CD14-positive monocyte (primary cell): ENCODE results near the gene KIF1B. TPM values are rescaled to one million over a fixed set of nuclear protein-coding genes. Genes with fewer than 3 reads are reported as not detected.

ENCODE experiments used
- DNase-seq, 3 donors: peaks; one replicate each; pipeline ENCODE4 v3.0.0-alpha.2; 2011 to 2022
- H2AFZ ChIP-seq: 2 replicates; pipeline ENCODE4 v1.6.0; 2012; ENCODE audit warnings: mild to moderate bottlenecking, low read depth, low read length, inconsistent platforms; ENCODE audit not compliant: insufficient read depth, poor library complexity, severe bottlenecking
- H3K27ac ChIP-seq, 2 donors: 1 replicate in 1 of 2; 2 replicates in 1 of 2; pipeline ENCODE4 v1.5.1; 2012 to 2013; ENCODE audit warnings: low read length in 2 of 2, control low read depth in 1 of 2, inconsistent platforms in 1 of 2, low read depth in 1 of 2, mild to moderate bottlenecking in 1 of 2
- H3K27me3 ChIP-seq, 2 donors: one replicate each; pipeline versions ENCODE4 v1.6.0 to v1.6.1; 2011 to 2013; ENCODE audit warnings: low read length in 2 of 2; ENCODE audit not compliant: control insufficient read depth in 2 of 2, insufficient read depth in 2 of 2
- H3K36me3 ChIP-seq, 2 donors: replicated peaks in 1 of 2; 1 replicate in 1 of 2; 2 replicates in 1 of 2; pipeline versions ENCODE4 v1.5.1 to v1.6.1; 2012 to 2013; ENCODE audit warnings: low read length in 2 of 2, control low read depth in 1 of 2, inconsistent platforms in 1 of 2, mild to moderate bottlenecking in 1 of 2; ENCODE audit not compliant: insufficient read depth in 2 of 2, control insufficient read depth in 1 of 2
- H3K4me1 ChIP-seq, 2 donors: 1 replicate in 1 of 2; 2 replicates in 1 of 2; pipeline versions ENCODE4 v1.5.1 to v1.6.1; 2012 to 2013; ENCODE audit warnings: low read length in 2 of 2, control low read depth in 1 of 2, inconsistent platforms in 1 of 2, mild to moderate bottlenecking in 1 of 2, moderate library complexity in 1 of 2; ENCODE audit not compliant: insufficient read depth in 2 of 2, control insufficient read depth in 1 of 2
- H3K4me2 ChIP-seq: replicated peaks from 2 replicates; pipeline ENCODE3; 2012; ENCODE audit warnings: low read length, moderate library complexity, mild to moderate bottlenecking; ENCODE audit not compliant: poor library complexity, severe bottlenecking; ENCODE audit errors: extremely low read depth
- H3K4me3 ChIP-seq, 3 experiments: fragments of 200-600 bp in 1 of 3; sonication (generic) in 1 of 3; replicated peaks in 1 of 3; 1 replicate in 2 of 3; 2 replicates in 1 of 3; pipeline ENCODE4 v1.5.1; 2011 to 2013; ENCODE audit warnings: low read length in 3 of 3, mild to moderate bottlenecking in 3 of 3, control low read depth in 2 of 3, low read depth in 2 of 3, inconsistent platforms in 1 of 3, moderate library complexity in 1 of 3
- H3K79me2 ChIP-seq: 2 replicates; pipeline ENCODE4 v1.6.0; 2012; ENCODE audit warnings: mild to moderate bottlenecking, control low read depth, inconsistent platforms, low read length, moderate library complexity; ENCODE audit not compliant: insufficient read depth
- H3K9ac ChIP-seq: 2 replicates; pipeline ENCODE4 v1.6.0; 2017; ENCODE audit warnings: low read length, mild to moderate bottlenecking; ENCODE audit not compliant: insufficient read depth, poor library complexity, severe bottlenecking
- H3K9me3 ChIP-seq, 2 donors: replicated peaks in 1 of 2; 1 replicate in 1 of 2; 2 replicates in 1 of 2; pipeline versions ENCODE4 v1.5.1 to v1.6.1; 2012 to 2013; ENCODE audit warnings: low read length in 2 of 2, control low read depth in 1 of 2; ENCODE audit not compliant: control insufficient read depth in 1 of 2, insufficient read depth in 1 of 2
- H4K20me1 ChIP-seq: 2 replicates; pipeline ENCODE4 v1.6.0; 2012; ENCODE audit warnings: mild to moderate bottlenecking, low read length, control low read depth, moderate library complexity; ENCODE audit not compliant: insufficient read depth
- H3K27ac Mint-ChIP-seq, 7 donors: one replicate each; pipeline ENCODE4 v1.8.0; 2020; ENCODE audit warnings: mild to moderate bottlenecking in 7 of 7, mixed read lengths in 7 of 7, moderate library complexity in 6 of 7, inconsistent platforms in 2 of 7
- H3K27me3 Mint-ChIP-seq, 3 donors: one replicate each; pipeline ENCODE4 v1.8.0; 2021 to 2022; ENCODE audit warnings: low read depth in 3 of 3, mild to moderate bottlenecking in 3 of 3, mixed read lengths in 3 of 3, moderate library complexity in 3 of 3, inconsistent platforms in 1 of 3
- H3K36me3 Mint-ChIP-seq, 2 donors: one replicate each; pipeline ENCODE4 v1.8.0; 2020; ENCODE audit warnings: mixed read lengths in 2 of 2, inconsistent platforms in 1 of 2, mild to moderate bottlenecking in 1 of 2
- H3K4me1 Mint-ChIP-seq: one replicate; pipeline ENCODE4 v1.8.0; 2020; ENCODE audit warnings: mild to moderate bottlenecking, mixed read lengths
- H3K4me3 Mint-ChIP-seq, 2 donors: one replicate each; pipeline ENCODE4 v1.8.0; 2020; ENCODE audit warnings: mild to moderate bottlenecking in 2 of 2, mixed read lengths in 2 of 2, moderate library complexity in 1 of 2
- H3K9me3 Mint-ChIP-seq, 7 donors: one replicate each; pipeline ENCODE4 v1.8.0; 2020 to 2022; ENCODE audit warnings: mixed read lengths in 7 of 7, mild to moderate bottlenecking in 6 of 7, moderate library complexity in 6 of 7, inconsistent platforms in 2 of 7
- CTCF ChIP-seq: fragments of 200-600 bp; IDR thresholded peaks from one replicate; pipeline ENCODE4 v1.8.0; 2022; ENCODE audit warnings: antibody characterized with exemption, mild to moderate bottlenecking
- WGBS: methylation state at CpG from one replicate; pipeline ENCODE4 v1.1.5; 2013; ENCODE audit warnings: missing lambda C conversion rate; ENCODE audit not compliant: insufficient coverage; 5-methylcytosine and 5-hydroxymethylcytosine counted together
- intact Hi-C, 2 donors: fragments of 100-400 bp; cut with micrococcal nuclease; formaldehyde crosslinking; loops; one replicate each; pipeline versions ENCODE4 v1.15.0 to v1.15.1; 2023
- polyA plus RNA-seq, 3 donors: library from polyadenylated mRNA; depleted of rRNA in 1 of 3; unstranded in 2 of 3; stranded (reverse) in 1 of 3; fragments of 300-500 nt in 2 of 3; fragments of >200 nt in 1 of 3; fragmentation: Illumina TruSeq in 2 of 3; gene quantifications; 1 replicate in 2 of 3; 2 replicates in 1 of 3; pipeline ENCODE4 v1.2.3, GENCODE V29; 2012 to 2021

The KIF1B gene
- polyA plus RNA-seq, 3 donors = 3.0 to 7.0 (median 3.3) TPM

GRCh38 chr1:10209590-10209904 lies 823 bp upstream of the KIF1B start:
- Histone ChIP-seq H3K27ac (peak overlapping the region; percentile 96 to 97), H3K4me2 (peak overlapping the region; percentile 94), H2AFZ (peak overlapping the region; percentile 98), H3K9ac (peak overlapping the region; percentile 92), H3K79me2 (peaks cover 36% of the 10 kb centered on the region), H3K9me3 (no peaks in the 10 kb centered on the region), H3K4me1 (peaks cover 30 to 37% of the 10 kb centered on the region in 2 donors), H3K4me3 (peak overlapping the region; percentile 55 to 94 (median 89)), H3K27me3 (no peaks in the 10 kb centered on the region), H3K36me3 (no peaks in the 10 kb centered on the region), H4K20me1 (peaks cover 30% of the 10 kb centered on the region)
- H3K27ac Mint-ChIP-seq = peak overlapping the region; percentile 96 to 98 (median 97)
- no peak for TF ChIP-seq CTCF
- no peak for DNase-seq
- H3K4me1 Mint-ChIP-seq = peaks cover 37% of the 10 kb centered on the region
- no peaks in the 10 kb centered on the region for H3K9me3 Mint-ChIP-seq
- intact Hi-C loops = no loop called here
- peaks cover 4 to 7% (median 4%) of the 10 kb centered on the region in 3 donors for H3K27me3 Mint-ChIP-seq
- peaks cover 4 to 9% of the 10 kb centered on the region in 2 donors for H3K36me3 Mint-ChIP-seq
- 2% methylated on average over 7 of the region's 8 CpGs for WGBS
- H3K4me3 Mint-ChIP-seq = peak overlapping the region; percentile 89 to 90

- intact Hi-C loops = loop anchor here (5.0 to 10.0 kb wide), 2 partner anchors 36 to 204 kb away; no protein-coding TSS in a partner anchor
- Mint-ChIP-seq H3K9me3 (no peaks in the 10 kb centered on the region), H3K27ac (peak overlapping the region; percentile 85 to 98 (median 88)), H3K36me3 (peaks cover 4 to 12% of the 10 kb centered on the region in 2 donors), H3K27me3 (peaks cover 2 to 5% (median 4%) of the 10 kb centered on the region in 3 donors), H3K4me3 (peak overlapping the region; percentile 92 to 94), H3K4me1 (peaks cover 46% of the 10 kb centered on the region)
- H4K20me1 ChIP-seq = peaks cover 40% of the 10 kb centered on the region
- peak overlapping the region; percentile 92 for H3K9ac ChIP-seq
- H3K4me3 ChIP-seq = peak overlapping the region; percentile 85 to 94 (median 91)
- H3K27me3 ChIP-seq = no peaks in the 10 kb centered on the region
- peak overlapping the region; percentile 58 for H2AFZ ChIP-seq
- peak overlapping the region; percentile 40 to 97 for H3K27ac ChIP-seq
- peaks cover 30 to 37% of the 10 kb centered on the region in 2 donors for H3K4me1 ChIP-seq
- H3K4me2 ChIP-seq = peak overlapping the region; percentile 94
- H3K79me2 ChIP-seq = peaks cover 49% of the 10 kb centered on the region
- no peaks in the 10 kb centered on the region for H3K9me3 ChIP-seq
- peak; percentile 44 to 73 (median 53) for DNase-seq
- no peak for TF ChIP-seq CTCF
- no peaks in the 10 kb centered on the region for H3K36me3 ChIP-seq
- 0% methylated on average over 53 of the region's 69 CpGs for WGBS
Measured at GRCh38 chr1:10210841-10211804, 753 bp downstream of the KIF1B start.
